HG02678 (cell line): Measurements from ENCODE around the gene DARS1.

Source experiments
- ATAC-seq: cut with Tn5 transposase; IDR thresholded peaks from one replicate; pipeline ENCODE4 v1.9.1; 2021; ENCODE audit warnings: mild to moderate bottlenecking, moderate library complexity; ENCODE audit not compliant: unreplicated experiment

Gene DARS1

DNA sequence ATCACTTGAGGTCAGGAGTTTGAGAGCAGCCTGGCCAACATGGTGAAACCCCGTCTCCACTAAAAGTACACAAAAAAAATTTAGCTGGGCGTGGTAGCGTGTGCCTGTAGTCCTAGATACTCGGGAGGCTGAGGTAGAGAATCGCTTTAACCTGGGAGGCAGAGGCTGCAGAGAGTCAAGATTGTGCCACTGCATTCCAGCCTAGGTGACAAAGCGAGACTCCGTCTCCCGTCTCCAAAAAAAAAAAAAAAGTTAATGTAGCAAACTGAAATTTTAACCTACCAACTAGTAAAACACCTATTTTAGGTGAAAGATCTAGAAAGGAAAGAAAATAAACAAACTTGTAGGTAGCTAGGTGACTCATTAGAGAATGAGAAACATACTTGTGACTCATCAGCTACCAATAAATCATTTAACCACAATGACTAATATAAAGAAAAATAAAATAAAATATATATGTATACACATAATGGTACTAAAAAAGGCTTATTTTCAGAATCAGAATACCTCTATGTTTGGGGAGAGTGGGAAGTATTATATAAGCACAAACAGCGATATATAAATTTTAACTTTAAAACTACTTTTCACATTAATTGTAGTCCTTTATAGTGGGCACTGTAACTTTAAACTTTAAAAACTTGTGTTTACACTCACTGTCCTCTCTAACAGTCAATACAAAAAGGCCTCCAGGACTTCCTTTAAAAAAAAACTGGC is 36.6 kb downstream of the DARS1 start:
- ATAC-seq, result no peak

GRCh38 chr2:135948141-135948540 is 37.3 kb downstream of the DARS1 start:
- no peak for ATAC-seq

DNA sequence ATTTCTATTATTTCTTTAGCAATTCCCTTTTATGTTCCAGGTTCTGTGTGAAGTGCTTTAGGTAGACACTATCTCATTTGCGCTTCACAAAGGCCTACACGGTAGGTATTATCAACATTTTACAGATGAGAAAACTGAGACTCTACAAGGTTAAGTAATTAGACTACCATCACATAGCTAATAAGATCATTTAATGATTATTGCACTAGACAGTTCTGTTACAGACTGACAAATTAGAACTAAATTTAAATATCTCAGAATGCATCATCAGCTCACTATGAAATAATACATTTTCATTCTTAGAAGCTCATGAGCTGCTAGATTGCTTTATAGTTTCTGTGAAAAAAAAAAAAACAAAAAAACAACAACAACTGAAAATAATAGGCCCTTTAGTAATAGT is 37.9 kb downstream of the DARS1 start:
- no peak for ATAC-seq

DNA sequence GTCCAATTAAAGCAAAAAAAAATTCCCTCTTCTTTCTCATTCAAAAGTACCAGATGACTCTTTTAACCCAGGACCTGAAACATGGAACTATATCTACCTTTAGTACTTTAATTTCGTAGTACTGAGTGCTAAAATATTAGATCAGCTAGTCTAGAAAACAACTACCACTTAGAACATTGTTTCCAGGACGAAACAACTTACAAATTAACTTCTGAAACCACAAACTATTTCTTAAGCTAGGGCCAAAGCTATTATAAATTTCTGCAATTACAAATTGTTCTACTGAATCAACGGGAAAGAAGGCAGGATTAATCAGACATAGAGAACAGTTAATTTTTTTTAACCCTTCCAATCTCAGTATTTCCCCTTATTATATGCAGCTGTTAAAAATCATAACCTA is 39.9 kb downstream of the DARS1 start:
- ATAC-seq, result no peak

DNA sequence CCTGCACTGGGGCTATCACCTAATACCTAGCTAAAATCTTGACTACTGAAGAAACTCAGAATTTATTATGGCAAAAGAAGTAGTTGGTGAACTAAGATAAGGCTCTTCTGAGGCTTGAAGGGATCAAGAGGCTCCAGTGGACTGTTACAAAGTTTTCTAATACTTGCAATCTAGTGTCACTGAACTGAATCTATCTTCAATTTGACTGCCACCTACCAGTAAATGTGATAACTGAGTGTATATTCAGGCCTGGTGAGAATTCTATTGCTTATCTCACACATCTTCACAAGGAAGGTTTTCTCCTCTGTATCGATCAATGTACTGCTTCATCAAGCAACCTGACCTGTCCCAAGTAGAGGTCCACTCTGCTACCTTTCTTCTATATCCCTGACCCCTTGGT is 40.8 kb downstream of the DARS1 start:
- no peak for ATAC-seq

DNA sequence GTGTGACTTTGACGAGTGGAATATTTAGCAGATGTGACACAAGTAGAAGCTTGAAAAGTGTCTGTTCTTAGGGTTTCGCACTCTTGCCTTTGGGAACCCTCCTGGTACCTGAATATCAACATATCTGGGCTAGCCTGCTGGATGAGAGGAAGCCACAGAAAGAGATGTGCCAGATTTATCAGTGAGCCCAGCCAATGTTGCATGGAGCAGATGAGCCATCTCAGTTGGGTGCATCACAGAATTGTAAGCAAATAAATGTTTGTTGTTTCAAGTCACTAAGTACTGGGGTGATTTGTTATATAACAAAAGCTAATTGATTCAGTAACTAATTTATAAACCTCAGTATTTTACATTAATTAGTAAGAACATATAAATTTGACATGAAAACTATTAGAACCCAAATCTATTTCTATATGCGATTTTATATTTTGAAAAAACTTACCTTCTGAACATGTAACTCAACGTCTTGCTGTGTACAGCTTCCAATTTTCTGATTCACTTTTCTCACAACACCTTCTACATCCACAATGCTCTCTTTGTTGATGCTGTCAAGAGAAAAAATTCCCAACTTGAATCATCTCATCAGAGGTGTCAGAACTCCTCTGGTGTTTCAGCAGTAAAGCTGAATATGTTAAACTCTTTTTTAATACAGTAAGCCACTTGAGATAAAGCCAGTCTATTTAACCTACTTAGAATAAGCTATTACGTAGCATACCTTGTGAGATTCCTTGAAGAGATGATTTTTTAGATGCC is 42.3 kb downstream of the DARS1 start:
- no peak for ATAC-seq

GRCh38 chr2:135936524-135936923 is 48.9 kb downstream of the DARS1 start:
- ATAC-seq, result no peak

DNA sequence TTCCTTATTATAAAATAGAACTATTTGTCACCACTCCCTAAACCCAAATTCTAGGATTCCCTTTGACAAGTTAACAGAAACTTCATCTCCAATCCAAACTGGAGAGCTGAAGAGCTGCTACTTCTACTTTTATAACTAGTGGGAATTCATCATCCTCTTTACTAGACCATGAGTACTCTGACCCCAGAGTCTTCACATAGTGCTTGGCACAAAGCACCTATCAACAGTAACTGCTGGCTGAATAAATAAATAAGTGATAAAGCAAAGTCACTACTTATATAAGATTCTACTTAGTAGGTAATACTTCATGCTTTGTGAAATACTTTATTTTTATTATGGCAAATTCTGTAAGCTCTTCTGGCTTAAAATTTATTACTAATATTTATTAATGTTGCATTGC is 49.5 kb downstream of the DARS1 start:
- no peak for ATAC-seq

- ATAC-seq, result peak; percentile 86
Observed at GRCh38 chr2:135931776-135932443, 53.5 kb downstream of the DARS1 start.

GRCh38 chr2:135926605-135927004 is 58.8 kb downstream of the DARS1 start:
- ATAC-seq, result no peak

GRCh38 chr2:135925571-135925970 is 59.9 kb downstream of the DARS1 start:
- ATAC-seq, result no peak

DNA sequence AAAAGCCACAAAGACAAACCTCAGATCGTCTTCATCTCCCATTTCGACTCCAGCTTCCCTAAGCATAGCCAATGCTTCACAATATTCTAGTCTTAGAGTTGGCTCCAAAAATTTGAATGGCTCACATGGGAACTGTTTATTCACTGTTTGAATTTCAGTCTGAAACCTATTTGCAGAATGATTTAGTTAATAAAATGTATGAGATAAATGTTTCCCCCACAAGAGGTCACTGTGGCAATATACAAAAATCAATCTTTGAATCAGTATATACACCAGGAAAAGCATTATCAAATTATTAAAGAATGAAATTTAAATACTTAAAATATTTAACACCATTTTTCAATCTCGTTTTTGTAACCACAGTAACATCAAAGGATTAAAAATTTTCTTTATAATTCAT is 69.2 kb downstream of the DARS1 start:
- ATAC-seq, result no peak

DNA sequence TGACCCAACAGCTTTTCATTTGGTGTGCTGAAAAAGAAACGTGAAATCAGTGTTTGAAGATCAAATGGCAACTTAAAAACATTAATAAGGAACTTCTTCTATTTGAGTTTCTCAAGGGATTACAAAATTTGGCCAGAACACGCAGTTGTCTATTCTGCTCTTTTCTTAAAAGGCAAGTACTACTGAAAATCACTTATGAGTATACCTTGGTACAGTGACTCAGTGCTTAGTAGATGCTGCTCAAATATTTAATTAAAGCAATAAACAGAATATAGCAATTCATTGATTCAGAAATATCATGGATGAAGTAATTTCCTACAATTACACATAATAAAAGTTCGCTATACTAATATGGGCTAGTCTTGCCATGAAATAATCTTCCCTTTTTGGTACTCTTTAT is 70.9 kb downstream of the DARS1 start:
- no peak for ATAC-seq

DNA sequence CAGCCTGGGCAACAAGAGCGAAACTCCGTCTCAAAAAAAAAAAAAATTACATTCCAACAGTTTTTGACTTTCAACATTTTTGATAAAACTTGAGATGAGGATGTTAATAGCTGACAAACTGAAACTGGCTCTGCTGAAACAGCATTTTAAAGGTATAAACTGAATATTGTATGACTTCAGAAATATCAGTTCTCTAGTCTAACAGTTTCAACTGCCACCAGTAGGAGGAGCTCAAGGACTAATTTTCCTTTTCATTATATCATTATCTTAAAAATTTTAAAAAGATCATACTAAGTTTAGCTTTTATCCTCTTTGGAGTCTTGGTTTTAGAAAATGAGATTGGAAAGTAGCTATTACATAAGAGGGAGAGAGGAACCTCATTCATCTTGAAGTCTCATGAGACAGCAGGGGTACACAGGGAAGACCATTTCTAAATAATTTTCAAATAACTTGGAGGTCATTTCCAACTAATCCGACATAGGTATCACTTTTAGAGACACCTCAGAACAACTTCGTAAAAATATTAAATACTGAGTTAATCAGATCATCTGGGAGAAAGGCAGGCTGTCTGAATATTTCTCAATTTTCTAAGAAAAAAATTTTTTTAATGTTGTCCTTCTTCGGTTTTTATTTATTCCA is 71.6 kb downstream of the DARS1 start:
- no peak for ATAC-seq

GRCh38 chr2:135909976-135910375 is 75.5 kb downstream of the DARS1 start:
- no peak for ATAC-seq

DNA sequence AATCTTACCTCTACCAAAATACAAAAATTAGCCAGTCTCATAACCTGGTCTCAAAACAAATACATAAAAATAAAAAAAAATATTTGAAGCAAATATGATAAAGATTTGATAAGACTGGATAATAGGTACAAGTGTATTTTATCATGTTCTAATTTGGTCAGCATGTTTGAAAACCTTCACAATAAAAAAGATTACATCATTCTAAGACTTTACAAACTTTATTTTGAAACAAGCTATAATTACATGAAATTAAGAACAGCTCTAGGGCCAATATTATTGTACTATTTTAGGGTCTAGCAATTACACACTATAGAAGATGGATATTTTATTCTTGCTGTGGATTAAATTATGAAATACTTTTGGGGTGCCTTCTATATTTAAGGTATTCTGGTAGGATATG is 79.7 kb downstream of the DARS1 start:
- no peak for ATAC-seq

GRCh38 chr2:135904341-135904989 is 81.0 kb downstream of the DARS1 start:
- ATAC-seq, result no peak

GRCh38 chr2:135903650-135904049 is 81.8 kb downstream of the DARS1 start:
- ATAC-seq, result no peak

DNA sequence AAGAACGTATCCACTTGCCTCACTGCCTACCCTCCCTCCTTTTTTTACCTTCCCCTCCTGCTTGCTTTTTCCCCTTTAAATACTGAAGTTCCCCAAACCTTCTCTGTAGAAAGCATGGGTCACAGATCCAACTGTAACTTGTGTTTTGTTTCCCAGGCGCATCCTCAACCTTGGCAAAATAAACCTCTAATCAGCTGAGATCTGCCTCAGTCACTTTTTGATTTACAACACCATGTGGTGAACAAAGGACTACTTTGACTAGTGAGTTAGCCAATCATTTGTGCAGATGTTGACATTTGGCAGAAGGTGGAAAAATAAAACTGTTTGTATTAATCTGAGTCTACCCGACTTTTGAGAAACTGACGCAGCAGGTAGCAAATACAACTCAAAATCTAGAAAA is 85.9 kb downstream of the DARS1 start:
- no peak for ATAC-seq

DNA sequence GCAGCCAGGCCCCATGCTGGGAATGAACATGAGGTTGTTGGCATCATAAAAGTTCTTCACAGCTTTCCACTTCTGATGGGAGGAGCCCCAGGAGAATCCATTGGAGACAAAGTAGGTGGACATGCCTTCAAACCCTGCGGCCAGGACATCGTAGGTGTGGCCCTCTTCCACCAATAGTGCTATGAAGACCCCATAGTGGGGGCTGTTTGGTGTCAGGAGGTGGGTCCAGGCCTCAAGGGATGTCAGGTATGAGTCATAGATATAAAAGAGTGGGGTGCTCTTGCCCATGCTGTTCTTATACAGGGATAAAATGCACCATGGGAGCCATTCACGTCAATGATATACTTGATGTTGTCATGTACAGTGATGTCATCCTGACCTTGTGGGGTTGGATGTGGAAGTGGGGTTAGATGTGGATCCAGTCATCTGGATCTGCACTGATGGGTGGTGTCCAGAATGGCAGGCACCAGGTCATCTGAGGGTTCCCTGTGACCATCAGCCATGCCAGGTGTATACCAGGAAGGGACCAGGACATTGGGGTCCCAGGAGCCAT is 87.1 kb downstream of the DARS1 start:
- no peak for ATAC-seq

DNA sequence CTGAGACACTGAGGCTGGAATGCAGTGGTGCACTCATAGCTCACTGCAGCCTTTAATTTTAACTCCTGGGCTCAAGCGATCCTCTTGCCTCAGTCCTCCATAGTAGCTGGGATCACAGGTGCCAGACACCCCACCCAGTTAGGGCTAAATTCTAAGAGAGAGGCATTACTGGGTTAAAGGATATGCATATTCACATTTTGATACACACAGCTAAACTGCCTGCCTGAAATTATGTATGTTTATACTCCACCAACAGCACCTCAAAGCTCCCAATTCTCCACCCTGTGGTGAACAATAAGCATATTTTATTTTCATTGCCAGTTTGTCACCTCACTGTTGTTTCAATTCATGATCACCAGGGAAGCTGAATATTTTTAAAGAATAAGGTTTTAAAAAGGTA is 90.5 kb downstream of the DARS1 start:
- ATAC-seq, result no peak
